Activated T-cell treated with anti-CD3 and anti-CD28 coated beads, Interleukin-2, amount 50 U/mL, for 72 hours (primary cell): Measurements from ENCODE around the gene MYL3. TPM values are rescaled to one million over a fixed set of nuclear protein-coding genes. Genes with fewer than 3 reads are reported as not detected.

Source experiments
- ATAC-seq, 2 donors: fragments of 150-1000 bp; cut with Tn5 transposase; replicated peaks in 1 of 2; 2 replicates each; pipeline ENCODE4 v1.10.0; 2021; ENCODE audit warnings: moderate library complexity in 2 of 2, mild to moderate bottlenecking in 1 of 2
- DNase-seq, 2 donors: peaks; one replicate each; pipeline ENCODE4 v3.0.0; 2021 to 2022; ENCODE audit warnings: mixed read lengths in 1 of 2
- H3K27ac Mint-ChIP-seq: one replicate; pipeline ENCODE4 v1.8.0; 2022; ENCODE audit warnings: mild to moderate bottlenecking, moderate library complexity, mixed read lengths
- H3K27me3 Mint-ChIP-seq: one replicate; pipeline ENCODE4 v1.8.0; 2022; ENCODE audit warnings: low read depth, mixed read lengths
- H3K36me3 Mint-ChIP-seq, 2 donors: one replicate each; pipeline ENCODE4 v1.8.0; 2022; ENCODE audit warnings: mixed read lengths in 2 of 2, mild to moderate bottlenecking in 1 of 2; ENCODE audit not compliant: insufficient read depth in 2 of 2
- H3K4me1 Mint-ChIP-seq: one replicate; pipeline ENCODE4 v1.8.0; 2022; ENCODE audit warnings: low read depth, mixed read lengths
- H3K4me3 Mint-ChIP-seq, 2 donors: one replicate each; pipeline ENCODE4 v1.8.0; 2022; ENCODE audit warnings: mild to moderate bottlenecking in 2 of 2, mixed read lengths in 2 of 2, moderate library complexity in 2 of 2
- H3K9me3 Mint-ChIP-seq, 2 donors: one replicate each; pipeline ENCODE4 v1.8.0; 2022; ENCODE audit warnings: mixed read lengths in 2 of 2
- total RNA-seq, 2 donors: library from RNA; stranded (reverse); gene quantifications; one replicate each; pipeline ENCODE4 v1.2.3, GENCODE V29; 2022

Gene MYL3
- total RNA-seq, 2 donors from 2014 or later, result not detected

DNA sequence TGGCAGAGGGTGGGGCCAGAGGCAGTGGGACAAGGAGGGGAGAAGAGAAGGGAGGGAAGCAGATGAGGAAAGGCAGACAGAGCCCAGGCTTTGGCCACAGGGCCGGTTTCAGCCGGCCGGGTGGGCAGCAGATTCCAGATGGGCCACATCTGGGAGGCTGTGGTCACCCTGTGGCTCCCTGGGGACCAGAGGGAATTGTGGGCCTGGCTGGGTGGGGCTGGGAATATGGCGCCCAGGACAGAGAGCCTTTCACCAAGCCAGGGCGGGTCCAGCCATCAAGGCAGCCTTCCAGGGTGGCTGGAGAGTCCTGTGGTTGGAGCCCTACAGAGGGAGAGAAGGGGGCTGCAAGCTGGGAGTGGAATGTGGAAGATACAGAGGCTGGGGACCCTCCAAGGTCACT, 33.1 kb upstream of the MYL3 start:
- no peak overlapping the region for H3K27ac Mint-ChIP-seq
- H3K36me3 Mint-ChIP-seq, result no peaks in the 10 kb centered on the region
- H3K4me3 Mint-ChIP-seq, result no peak overlapping the region
- H3K4me1 Mint-ChIP-seq, result peaks cover 4% of the 10 kb centered on the region
- no peaks in the 10 kb centered on the region for H3K9me3 Mint-ChIP-seq
- DNase-seq (no peak), ATAC-seq (no peak)
- H3K27me3 Mint-ChIP-seq, result peaks cover 53% of the 10 kb centered on the region

DNA sequence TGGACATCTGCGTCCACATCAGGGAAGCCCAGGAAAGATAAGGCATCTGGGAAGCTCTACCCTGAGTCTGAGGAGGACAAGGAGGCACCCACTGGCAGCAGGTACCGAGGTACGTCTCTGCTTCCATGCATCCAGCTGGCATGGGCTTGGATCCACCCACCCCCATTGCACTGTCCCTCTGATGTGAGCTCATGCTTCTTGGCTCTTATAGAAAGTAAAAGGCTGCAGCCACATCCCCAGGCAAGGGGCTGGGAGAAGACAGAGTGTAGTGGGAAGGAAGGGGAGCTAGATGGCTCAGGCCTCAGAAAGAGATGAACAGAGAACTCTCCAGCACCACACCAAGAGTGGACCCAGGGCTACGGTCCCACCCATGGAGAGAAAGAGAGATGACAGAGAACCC, 32.5 kb upstream of the MYL3 start:
- ATAC-seq, result no peak
- Mint-ChIP-seq H3K36me3 (no peaks in the 10 kb centered on the region), H3K4me3 (no peak overlapping the region), H3K4me1 (peaks cover 4% of the 10 kb centered on the region), H3K9me3 (no peaks in the 10 kb centered on the region), H3K27ac (no peak overlapping the region), H3K27me3 (peaks cover 59% of the 10 kb centered on the region)
- DNase-seq, result no peak

DNA sequence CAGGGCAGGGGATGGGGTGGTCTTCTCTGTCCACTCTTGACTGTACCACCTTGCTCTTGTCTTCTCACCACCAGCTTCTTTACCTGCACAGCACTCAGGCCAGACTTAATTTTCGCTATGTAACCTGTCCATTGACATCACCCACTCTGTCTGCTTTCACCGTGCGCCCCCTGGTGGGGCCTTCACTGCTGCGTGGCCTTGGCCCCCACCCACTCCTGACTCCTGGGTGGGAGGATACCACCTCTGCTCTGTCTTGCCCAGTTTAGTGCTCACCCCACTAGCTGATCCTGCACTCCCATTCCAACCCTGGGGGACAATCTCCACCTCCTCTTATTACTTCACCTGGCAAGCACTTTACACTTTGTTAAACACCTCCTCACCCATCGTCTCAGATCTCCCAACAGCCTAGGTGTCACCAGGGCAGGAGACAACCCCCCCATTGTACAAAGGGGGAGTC, 32.0 kb upstream of the MYL3 start:
- H3K36me3 Mint-ChIP-seq, result no peaks in the 10 kb centered on the region
- no peaks in the 10 kb centered on the region for H3K9me3 Mint-ChIP-seq
- DNase-seq (peak; percentile 83 to 85), ATAC-seq (peak; percentile 76 to 81)
- no peak overlapping the region for H3K27ac Mint-ChIP-seq
- H3K27me3 Mint-ChIP-seq, result peaks cover 59% of the 10 kb centered on the region
- H3K4me1 Mint-ChIP-seq, result peaks cover 4% of the 10 kb centered on the region
- H3K4me3 Mint-ChIP-seq, result no peak overlapping the region

DNA sequence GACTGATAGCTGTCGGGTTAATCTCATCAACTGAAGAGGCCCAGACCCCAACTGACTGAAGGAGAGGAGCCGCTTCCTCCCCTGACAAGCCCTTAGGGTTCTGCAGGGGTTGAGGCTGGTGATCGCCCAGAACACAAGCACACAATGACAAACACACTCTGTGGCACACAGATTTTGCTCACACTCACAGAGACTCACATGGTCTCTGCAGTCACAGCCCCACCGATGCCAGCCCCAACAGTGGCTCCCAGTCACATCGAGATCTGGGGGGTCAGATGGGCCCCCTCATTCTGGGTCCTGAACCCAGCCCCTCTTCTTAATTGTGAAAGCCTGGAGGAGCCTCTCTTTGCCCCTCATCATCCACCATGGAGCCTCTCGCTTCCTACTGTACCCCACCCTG, 31.0 kb upstream of the MYL3 start:
- Mint-ChIP-seq H3K4me3 (no peak overlapping the region), H3K27me3 (peaks cover 57% of the 10 kb centered on the region), H3K9me3 (no peaks in the 10 kb centered on the region), H3K4me1 (peaks cover 4% of the 10 kb centered on the region), H3K36me3 (no peaks in the 10 kb centered on the region), H3K27ac (no peak overlapping the region)
- ATAC-seq (no peak), DNase-seq (no peak)

DNA sequence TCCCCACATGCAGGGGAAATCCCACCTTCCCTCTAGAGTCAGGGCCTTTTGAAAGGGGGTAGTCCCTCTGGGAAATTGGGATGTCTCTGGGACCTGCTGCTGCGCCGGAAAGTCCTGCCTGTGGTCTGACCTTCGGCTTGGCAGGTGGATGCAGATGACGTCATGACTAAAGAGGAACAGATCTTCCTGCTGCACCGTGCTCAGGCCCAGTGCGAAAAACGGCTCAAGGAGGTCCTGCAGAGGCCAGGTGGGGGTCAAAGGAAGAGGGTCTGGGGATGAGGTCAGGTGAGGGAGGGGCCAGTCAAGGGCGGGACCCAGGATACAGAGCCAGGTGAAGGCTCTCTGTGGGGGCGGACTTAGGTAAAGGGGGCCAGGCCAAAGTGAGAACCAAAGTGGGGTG, 30.5 kb upstream of the MYL3 start:
- Mint-ChIP-seq H3K9me3 (no peaks in the 10 kb centered on the region), H3K4me1 (peaks cover 4% of the 10 kb centered on the region), H3K36me3 (no peaks in the 10 kb centered on the region), H3K4me3 (no peak overlapping the region), H3K27ac (no peak overlapping the region), H3K27me3 (peaks cover 52% of the 10 kb centered on the region)
- DNase-seq (no peak), ATAC-seq (no peak)

DNA sequence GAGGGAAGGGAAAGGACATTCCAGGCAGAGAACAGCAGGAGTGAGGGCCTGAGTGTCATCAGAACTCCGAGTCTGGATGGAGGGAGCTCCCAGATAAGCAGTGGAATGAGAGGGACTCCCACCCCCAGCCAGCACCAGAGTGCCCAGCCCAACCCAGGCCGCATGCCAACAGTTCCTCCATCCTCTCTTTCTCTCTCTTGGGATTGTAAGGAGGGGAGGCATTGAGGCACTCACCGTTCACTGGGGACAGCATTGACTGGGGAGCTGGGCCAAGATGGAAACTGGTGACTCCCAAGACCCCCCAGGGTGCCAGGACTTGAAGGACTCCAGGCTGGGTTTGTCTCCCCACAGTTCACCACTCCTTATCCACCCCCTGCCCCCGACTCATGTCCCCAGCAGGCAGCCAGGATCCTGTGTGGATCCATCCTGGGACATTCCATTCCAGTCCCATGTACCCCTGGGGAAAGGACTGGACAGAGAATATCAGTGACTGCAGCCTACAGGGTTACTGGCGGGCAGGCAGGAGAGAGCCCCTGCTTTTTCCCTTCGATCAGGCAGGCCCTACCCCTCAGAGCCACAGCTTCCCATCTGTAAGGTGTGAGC, 30.0 kb upstream of the MYL3 start:
- ATAC-seq, result no peak
- H3K9me3 Mint-ChIP-seq, result no peaks in the 10 kb centered on the region
- peaks cover 4% of the 10 kb centered on the region for H3K4me1 Mint-ChIP-seq
- H3K27ac Mint-ChIP-seq, result no peak overlapping the region
- no peak for DNase-seq
- peaks cover 47% of the 10 kb centered on the region for H3K27me3 Mint-ChIP-seq
- H3K36me3 Mint-ChIP-seq, result no peaks in the 10 kb centered on the region
- H3K4me3 Mint-ChIP-seq, result peak overlapping the region in 1 of 2 donors; percentile 64

DNA sequence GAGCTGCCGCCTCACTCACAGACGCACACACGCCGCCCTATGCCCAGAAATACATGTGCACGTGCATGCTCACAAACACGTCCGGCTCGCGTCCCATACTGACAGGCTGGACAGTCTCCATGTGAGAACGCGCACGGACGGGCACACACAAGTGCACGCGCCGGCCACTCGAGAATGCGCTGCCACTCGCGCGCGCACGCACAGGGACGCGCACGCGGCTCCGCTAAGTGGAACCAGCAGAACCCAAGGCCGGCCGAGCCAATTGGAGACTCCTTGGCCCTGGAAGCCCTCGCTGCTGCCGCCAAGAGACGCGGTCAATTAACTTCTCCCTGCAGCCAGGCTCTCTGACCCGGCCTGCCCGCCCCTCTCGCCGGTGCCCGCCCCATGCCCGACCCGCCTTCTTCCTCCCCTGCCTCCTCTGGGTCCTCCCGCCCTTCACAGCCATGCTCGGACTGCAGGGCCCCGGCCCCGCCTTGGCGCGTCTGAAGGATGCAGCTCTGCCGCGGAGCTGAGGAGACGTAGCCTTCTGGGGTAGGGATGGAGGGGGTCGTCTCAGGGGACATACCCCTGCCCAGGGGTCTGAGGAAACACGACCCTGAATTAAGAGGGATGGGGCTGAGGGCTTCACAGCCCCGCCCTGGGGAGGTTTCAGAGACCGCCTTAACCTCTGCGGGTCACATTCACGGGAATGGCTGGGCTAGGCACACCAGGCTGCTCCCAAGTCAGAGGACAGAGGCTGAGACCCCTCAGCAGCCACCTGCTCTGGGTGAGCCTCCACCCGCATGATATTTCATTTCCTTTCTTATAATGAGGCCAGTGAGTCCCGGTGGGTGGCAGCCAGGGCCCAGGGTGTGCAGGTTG, 29.3 kb upstream of the MYL3 start:
- ATAC-seq, result peak; percentile 35 to 37

DNA sequence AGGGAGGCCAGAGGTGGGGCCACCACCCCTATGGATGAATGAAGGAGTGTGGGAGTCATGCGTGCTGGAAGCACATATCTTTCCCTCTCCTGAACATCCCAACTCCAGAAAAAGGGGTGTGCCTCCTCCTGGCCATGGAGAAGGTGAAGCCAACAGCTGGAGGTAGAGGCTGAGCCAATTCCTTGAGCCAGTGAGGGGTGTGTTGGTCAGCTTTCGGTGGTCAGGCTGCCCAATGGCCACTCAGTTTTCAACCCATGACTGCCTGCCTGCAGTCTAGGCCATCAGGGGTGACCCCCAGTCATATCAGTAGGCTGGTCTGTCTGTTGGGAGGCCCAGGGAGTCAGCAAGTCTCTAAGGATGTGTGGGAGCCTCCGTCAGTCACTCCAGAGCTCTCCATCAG, 27.9 kb upstream of the MYL3 start:
- H3K4me3 Mint-ChIP-seq, result no peak overlapping the region
- DNase-seq, result no peak
- H3K27me3 Mint-ChIP-seq, result peaks cover 46% of the 10 kb centered on the region
- no peaks in the 10 kb centered on the region for H3K36me3 Mint-ChIP-seq
- no peak overlapping the region for H3K27ac Mint-ChIP-seq
- ATAC-seq, result no peak
- no peaks in the 10 kb centered on the region for H3K9me3 Mint-ChIP-seq
- H3K4me1 Mint-ChIP-seq, result peaks cover 4% of the 10 kb centered on the region

More for the DNA sequence above, 29.3 kb upstream of the MYL3 start:
- no peak for DNase-seq
- Mint-ChIP-seq H3K4me1 (peaks cover 4% of the 10 kb centered on the region), H3K27me3 (peaks cover 45% of the 10 kb centered on the region), H3K27ac (no peak overlapping the region), H3K4me3 (peak overlapping the region; percentile 33 to 64), H3K9me3 (no peaks in the 10 kb centered on the region), H3K36me3 (no peaks in the 10 kb centered on the region)

DNA sequence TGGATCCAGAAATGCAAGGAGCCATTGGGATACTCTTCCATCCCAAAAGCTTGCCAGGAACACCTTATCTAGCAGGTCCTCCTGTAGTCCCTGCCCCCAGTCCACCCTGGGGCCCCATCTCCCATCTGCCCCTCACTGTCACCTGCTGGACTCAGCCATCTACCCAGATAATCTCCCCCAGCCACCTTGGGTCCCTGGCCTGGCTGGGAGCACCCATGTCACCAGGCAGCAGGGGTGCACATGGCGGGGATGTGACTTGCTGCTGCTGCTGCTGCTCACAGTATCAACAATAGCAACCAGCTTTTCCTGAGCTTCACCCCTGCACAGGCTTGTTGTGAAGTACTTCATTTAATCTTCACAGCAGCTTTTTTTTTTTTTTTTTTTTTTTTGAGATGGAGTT, 26.9 kb upstream of the MYL3 start:
- Mint-ChIP-seq H3K27ac (no peak overlapping the region), H3K9me3 (no peaks in the 10 kb centered on the region)
- DNase-seq, result no peak

DNA sequence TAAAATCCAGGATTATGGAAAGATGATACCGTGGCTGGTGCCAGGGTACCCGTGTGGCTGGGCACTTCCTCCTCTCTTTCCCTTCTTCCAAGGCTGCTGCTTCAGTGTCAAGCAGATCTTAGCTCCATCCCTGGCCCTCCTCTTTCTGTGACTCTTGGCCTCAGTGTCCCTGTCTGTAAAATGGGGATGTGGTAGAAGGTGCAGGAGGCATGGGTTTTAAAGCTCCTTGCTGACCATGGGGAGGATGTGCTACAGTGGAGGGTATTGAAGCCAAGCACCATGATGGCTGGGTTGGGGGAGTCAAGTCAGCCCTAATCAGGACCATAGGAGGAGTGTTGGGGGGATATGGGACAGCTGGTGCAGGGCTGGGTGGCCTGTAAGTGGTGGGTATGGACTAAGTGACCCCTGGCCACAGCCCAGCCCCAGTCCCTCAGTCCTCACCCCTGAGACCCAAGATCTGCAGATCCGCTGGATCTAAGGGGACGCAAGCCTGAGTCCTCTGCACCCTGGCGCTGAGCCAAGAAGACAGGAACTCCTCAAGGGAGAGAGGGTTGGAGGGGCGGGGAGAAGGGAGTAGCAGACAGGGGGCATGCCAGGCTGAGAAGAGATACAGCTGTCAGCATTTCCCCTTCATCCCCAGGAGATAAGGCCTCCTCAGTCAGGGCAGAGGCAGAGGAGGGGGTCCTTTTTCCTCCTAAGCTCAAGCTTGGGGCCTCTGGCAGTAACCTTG, 26.3 kb upstream of the MYL3 start:
- no peaks in the 10 kb centered on the region for H3K4me1 Mint-ChIP-seq
- no peak overlapping the region for H3K4me3 Mint-ChIP-seq
- ATAC-seq (no peak), DNase-seq (no peak)
- no peaks in the 10 kb centered on the region for H3K36me3 Mint-ChIP-seq
- no peak overlapping the region for H3K27ac Mint-ChIP-seq
- no peaks in the 10 kb centered on the region for H3K9me3 Mint-ChIP-seq
- H3K27me3 Mint-ChIP-seq, result peaks cover 53% of the 10 kb centered on the region

More for the DNA sequence above, 26.9 kb upstream of the MYL3 start:
- no peak for ATAC-seq
- Mint-ChIP-seq H3K4me1 (peaks cover 1% of the 10 kb centered on the region), H3K36me3 (no peaks in the 10 kb centered on the region), H3K4me3 (no peak overlapping the region), H3K27me3 (peaks cover 48% of the 10 kb centered on the region)

DNA sequence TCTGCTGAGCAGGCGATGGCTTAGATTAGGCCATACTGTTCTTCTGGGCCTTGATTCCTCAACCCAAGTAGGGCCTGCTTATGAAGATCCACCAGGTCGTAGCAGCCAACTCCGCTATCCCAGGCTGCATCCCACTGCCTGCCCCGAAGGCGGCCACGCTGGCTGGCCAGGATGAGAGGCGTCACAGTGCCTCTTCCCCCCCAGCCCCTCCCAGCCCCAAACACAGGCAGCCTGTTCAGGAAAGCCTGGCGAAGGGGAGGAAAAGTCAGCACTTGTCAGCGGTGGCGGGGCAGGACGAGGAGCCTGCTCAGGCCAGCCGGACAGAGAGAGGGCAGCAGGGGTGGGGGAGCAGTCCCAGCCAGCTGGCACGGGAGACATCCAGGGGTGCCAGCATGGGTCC, 25.5 kb upstream of the MYL3 start:
- no peak overlapping the region for H3K27ac Mint-ChIP-seq
- no peaks in the 10 kb centered on the region for H3K36me3 Mint-ChIP-seq
- no peaks in the 10 kb centered on the region for H3K9me3 Mint-ChIP-seq
- peaks cover 58% of the 10 kb centered on the region for H3K27me3 Mint-ChIP-seq
- H3K4me1 Mint-ChIP-seq, result no peaks in the 10 kb centered on the region
- DNase-seq, result no peak
- no peak for ATAC-seq
- no peak overlapping the region for H3K4me3 Mint-ChIP-seq

DNA sequence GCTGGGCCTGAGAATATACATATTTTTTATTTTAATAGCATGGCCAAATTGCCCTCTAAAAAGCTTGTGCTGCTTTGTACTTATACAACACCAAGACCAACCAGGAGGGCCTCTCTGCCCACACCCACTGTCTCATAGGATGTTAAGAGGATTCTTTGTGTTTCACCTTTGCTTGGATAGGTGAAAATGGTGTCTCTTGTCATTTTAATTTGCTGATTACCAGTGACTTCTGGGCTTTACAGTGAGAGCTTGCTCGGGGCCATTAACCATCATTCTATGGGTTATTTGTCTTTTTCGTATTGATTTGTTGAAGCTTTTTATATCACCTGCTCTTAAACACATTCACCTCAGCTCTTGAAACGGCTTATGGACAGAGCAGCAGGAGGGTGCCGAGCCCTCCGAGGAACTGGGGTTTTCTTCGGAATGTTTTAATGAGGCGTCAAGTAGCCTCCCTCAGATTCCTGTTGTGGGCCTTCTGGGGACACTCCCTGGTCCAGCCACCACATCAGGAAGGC, 24.8 kb upstream of the MYL3 start:
- H3K4me1 Mint-ChIP-seq, result no peaks in the 10 kb centered on the region
- no peaks in the 10 kb centered on the region for H3K9me3 Mint-ChIP-seq
- H3K27ac Mint-ChIP-seq, result no peak overlapping the region
- DNase-seq, result no peak
- no peak overlapping the region for H3K4me3 Mint-ChIP-seq
- H3K27me3 Mint-ChIP-seq, result peaks cover 53% of the 10 kb centered on the region
- no peak for ATAC-seq
- no peaks in the 10 kb centered on the region for H3K36me3 Mint-ChIP-seq

DNA sequence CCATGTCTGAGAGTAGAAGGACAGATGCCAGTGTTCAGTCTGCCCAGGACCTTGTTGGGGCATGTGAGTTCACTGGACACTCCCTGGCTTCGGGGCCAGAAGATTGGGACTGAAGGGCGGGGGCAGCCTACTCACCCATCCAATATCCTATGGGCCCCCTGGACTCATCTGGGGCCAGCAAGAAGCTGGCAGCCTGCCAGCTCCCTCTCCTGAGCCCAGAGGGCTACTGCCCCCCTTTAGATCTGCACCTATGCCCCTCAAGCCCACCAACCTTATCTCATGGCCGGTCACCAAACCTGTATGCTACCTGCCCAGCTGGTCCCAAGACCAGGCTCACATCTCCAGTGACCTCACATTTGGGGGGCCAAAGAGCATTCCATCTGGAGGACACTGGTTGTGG, 22.4 kb upstream of the MYL3 start:
- no peak for DNase-seq
- Mint-ChIP-seq H3K4me1 (no peaks in the 10 kb centered on the region), H3K4me3 (no peak overlapping the region), H3K27me3 (peaks cover 38% of the 10 kb centered on the region), H3K36me3 (no peaks in the 10 kb centered on the region), H3K9me3 (no peaks in the 10 kb centered on the region), H3K27ac (no peak overlapping the region)
- ATAC-seq, result no peak
